GM12892 (cell line): Measurements from ENCODE around the gene USP37.

ENCODE experiments used
- POLR2A ChIP-seq: IDR thresholded peaks from 2 replicates; pipeline ENCODE4 v1.6.1; 2011; ENCODE audit warnings: low read depth, low read length, control low read depth
- POLR2AphosphoS5 ChIP-seq: IDR thresholded peaks from 2 replicates; pipeline ENCODE4 v1.6.1; 2011; ENCODE audit warnings: low read depth, low read length, control low read depth

DNA sequence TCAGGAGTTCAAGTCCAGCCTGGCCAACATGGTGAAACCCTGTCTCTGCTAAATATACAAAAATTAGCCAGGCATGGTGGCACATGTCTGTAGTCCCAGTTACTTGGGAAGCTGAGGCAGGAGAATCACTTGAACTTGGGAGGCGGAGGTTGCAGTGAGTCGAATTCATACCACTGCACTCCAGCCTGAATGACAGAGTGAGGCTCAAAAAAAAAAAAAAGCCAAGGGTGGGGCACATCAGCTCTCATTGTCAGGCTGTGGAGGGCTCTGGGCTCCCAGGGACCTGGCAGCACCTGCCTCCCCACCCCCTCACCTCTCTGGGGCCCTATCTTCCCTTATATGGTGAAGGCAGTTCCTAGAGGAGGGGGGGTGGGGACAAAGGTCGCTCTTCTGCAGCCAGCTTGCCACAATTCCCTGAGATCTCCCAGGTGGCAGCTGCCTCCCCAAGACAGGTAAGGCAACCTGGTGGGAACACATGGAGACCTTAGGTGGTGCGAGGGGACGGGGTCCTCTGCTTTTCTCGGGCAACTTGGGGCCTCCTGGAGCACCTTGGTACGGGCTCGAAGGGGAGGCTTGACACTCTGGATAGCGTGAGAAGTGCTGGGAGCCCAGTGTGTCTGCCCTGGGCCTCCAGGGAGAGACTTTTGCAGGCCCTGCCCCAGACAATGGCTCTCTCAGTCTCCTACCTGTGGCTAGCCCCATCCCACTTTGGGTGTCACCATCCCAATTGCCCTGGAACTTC is 149.3 kb downstream of the USP37 start, which contains the start of gene VIL1:
- TF ChIP-seq POLR2AphosphoS5 (no peak), POLR2A (no peak)
